Measurements from ENCODE around the gene ATP1A2. TPM values are rescaled to one million over a fixed set of nuclear protein-coding genes. Genes with fewer than 3 reads are reported as not detected.

The ATP1A2 gene
- total and polyA plus RNA-seq, 2 experiments from 2014 or later: 4.9 to 17.7 TPM

DNA sequence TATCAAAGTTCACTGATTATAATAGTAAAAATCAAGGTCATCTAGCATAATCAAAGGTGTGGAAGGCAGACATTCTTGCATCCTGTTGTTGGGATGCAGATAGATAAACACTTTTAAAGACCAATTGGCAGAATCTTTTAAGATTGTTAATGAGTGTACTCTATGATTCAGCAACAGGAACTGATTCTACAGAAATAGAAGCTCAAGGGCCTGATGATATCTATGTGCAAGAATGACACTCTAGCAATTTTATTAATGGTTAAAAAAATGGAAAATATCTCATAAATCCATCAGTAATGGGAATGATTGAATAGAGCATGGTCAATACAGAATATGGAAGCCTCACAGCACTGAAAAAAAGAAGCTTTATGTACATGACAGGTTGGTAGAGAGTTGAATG, 33.7 kb downstream of the ATP1A2 start (continued):
- TF ChIP-seq, protein P1, sequence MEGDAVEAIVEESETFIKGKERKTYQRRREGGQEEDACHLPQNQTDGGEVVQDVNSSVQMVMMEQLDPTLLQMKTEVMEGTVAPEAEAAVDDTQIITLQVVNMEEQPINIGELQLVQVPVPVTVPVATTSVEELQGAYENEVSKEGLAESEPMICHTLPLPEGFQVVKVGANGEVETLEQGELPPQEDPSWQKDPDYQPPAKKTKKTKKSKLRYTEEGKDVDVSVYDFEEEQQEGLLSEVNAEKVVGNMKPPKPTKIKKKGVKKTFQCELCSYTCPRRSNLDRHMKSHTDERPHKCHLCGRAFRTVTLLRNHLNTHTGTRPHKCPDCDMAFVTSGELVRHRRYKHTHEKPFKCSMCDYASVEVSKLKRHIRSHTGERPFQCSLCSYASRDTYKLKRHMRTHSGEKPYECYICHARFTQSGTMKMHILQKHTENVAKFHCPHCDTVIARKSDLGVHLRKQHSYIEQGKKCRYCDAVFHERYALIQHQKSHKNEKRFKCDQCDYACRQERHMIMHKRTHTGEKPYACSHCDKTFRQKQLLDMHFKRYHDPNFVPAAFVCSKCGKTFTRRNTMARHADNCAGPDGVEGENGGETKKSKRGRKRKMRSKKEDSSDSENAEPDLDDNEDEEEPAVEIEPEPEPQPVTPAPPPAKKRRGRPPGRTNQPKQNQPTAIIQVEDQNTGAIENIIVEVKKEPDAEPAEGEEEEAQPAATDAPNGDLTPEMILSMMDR (conservative IDR thresholded peaks at IDR 0.05; ENCODE audit: low read depth in 2 of 2): no peak
- TF ChIP-seq EZH2 (IDR thresholded peaks at IDR 0.05; ENCODE audit: low read depth, unreplicated experiment): no peak

DNA sequence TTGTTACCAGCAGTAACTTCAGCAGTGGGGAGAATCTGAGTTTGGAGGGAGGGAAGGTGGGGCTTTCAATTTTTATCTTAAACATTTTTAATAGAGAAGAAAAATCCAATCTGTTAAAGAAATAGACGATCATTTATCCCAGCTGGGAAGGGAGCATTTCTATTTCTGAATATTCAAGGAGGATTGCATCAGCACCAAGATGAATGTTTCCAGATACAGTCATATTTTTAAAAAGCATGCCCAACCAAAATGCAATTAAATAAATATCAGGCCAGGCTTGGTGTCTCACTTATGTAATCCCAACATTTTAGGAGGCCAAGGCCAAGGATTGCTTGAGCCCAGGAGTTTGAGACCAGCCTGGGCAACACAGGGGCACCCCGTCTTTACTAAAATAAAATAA, 34.2 kb downstream of the ATP1A2 start:
- no peak overlapping the region for H3K4me3 ChIP-seq
- peaks cover 14% of the 10 kb centered on the region for H3K27me3 Mint-ChIP-seq (ENCODE audit: insufficient read depth, low read depth, poor library complexity)
- H3K36me3 ChIP-seq (ENCODE audit: insufficient read depth): no peaks in the 10 kb centered on the region
- no peak for DNase-seq (ENCODE audit: low spot score)
- no peak overlapping the region for H3K27ac ChIP-seq (ENCODE audit: low read depth)
- no peaks in the 10 kb centered on the region for H3K79me2 ChIP-seq (replicated peaks; ENCODE audit: insufficient read depth)
- no peaks in the 10 kb centered on the region for H3K27me3 ChIP-seq (ENCODE audit: insufficient read depth)
- no peaks in the 10 kb centered on the region for H3K36me3 Mint-ChIP-seq (ENCODE audit: low read depth)
- H3K4me1 Mint-ChIP-seq: peaks cover 11% of the 10 kb centered on the region
- no peaks in the 10 kb centered on the region for H3K9me2 ChIP-seq (ENCODE audit: insufficient read depth)
- no peaks in the 10 kb centered on the region for H4K20me1 ChIP-seq (replicated peaks; ENCODE audit: insufficient read depth)
- no peak overlapping the region for H2AFZ ChIP-seq
- H3K9me3 Mint-ChIP-seq: no peaks in the 10 kb centered on the region
- no peak overlapping the region for H3K4me3 Mint-ChIP-seq
- no peak for ATAC-seq
- H3F3A ChIP-seq (replicated peaks; ENCODE audit: low read depth): no peaks in the 10 kb centered on the region
- H3K27ac Mint-ChIP-seq: no peak overlapping the region
- no peak overlapping the region for H3K4me2 ChIP-seq
- no peaks in the 10 kb centered on the region; the same call in 1 of the 2 replicates for H3K4me1 ChIP-seq (ENCODE audit: insufficient read depth)
- TF ChIP-seq JUNB (IDR thresholded peaks at IDR 0.05; ENCODE audit: unreplicated experiment): no peak
- TF ChIP-seq REST (IDR thresholded peaks at IDR 0.05; ENCODE audit: unreplicated experiment): no peak
- no peak for TF ChIP-seq ZNF114 (CRISPR knock-in tag; IDR thresholded peaks at IDR 0.05)
- TF ChIP-seq STAT1 (IDR thresholded peaks at IDR 0.05; ENCODE audit: unreplicated experiment): no peak
- TF ChIP-seq, protein P1 (conservative IDR thresholded peaks at IDR 0.05; ENCODE audit: low read depth in 2 of 2): no peak
- no peak for TF ChIP-seq EZH2 (IDR thresholded peaks at IDR 0.05; ENCODE audit: low read depth, unreplicated experiment)
- TF ChIP-seq ZNF331 (CRISPR knock-in tag; IDR thresholded peaks at IDR 0.05; ENCODE audit: low read depth): no peak
- TF ChIP-seq, protein P2, sequence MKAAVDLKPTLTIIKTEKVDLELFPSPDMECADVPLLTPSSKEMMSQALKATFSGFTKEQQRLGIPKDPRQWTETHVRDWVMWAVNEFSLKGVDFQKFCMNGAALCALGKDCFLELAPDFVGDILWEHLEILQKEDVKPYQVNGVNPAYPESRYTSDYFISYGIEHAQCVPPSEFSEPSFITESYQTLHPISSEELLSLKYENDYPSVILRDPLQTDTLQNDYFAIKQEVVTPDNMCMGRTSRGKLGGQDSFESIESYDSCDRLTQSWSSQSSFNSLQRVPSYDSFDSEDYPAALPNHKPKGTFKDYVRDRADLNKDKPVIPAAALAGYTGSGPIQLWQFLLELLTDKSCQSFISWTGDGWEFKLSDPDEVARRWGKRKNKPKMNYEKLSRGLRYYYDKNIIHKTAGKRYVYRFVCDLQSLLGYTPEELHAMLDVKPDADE (IDR thresholded peaks at IDR 0.05): no peak
- TF ChIP-seq POLR2AphosphoS5 (IDR thresholded peaks at IDR 0.05; ENCODE audit: low read depth): no peak
- TF ChIP-seq, protein P3, sequence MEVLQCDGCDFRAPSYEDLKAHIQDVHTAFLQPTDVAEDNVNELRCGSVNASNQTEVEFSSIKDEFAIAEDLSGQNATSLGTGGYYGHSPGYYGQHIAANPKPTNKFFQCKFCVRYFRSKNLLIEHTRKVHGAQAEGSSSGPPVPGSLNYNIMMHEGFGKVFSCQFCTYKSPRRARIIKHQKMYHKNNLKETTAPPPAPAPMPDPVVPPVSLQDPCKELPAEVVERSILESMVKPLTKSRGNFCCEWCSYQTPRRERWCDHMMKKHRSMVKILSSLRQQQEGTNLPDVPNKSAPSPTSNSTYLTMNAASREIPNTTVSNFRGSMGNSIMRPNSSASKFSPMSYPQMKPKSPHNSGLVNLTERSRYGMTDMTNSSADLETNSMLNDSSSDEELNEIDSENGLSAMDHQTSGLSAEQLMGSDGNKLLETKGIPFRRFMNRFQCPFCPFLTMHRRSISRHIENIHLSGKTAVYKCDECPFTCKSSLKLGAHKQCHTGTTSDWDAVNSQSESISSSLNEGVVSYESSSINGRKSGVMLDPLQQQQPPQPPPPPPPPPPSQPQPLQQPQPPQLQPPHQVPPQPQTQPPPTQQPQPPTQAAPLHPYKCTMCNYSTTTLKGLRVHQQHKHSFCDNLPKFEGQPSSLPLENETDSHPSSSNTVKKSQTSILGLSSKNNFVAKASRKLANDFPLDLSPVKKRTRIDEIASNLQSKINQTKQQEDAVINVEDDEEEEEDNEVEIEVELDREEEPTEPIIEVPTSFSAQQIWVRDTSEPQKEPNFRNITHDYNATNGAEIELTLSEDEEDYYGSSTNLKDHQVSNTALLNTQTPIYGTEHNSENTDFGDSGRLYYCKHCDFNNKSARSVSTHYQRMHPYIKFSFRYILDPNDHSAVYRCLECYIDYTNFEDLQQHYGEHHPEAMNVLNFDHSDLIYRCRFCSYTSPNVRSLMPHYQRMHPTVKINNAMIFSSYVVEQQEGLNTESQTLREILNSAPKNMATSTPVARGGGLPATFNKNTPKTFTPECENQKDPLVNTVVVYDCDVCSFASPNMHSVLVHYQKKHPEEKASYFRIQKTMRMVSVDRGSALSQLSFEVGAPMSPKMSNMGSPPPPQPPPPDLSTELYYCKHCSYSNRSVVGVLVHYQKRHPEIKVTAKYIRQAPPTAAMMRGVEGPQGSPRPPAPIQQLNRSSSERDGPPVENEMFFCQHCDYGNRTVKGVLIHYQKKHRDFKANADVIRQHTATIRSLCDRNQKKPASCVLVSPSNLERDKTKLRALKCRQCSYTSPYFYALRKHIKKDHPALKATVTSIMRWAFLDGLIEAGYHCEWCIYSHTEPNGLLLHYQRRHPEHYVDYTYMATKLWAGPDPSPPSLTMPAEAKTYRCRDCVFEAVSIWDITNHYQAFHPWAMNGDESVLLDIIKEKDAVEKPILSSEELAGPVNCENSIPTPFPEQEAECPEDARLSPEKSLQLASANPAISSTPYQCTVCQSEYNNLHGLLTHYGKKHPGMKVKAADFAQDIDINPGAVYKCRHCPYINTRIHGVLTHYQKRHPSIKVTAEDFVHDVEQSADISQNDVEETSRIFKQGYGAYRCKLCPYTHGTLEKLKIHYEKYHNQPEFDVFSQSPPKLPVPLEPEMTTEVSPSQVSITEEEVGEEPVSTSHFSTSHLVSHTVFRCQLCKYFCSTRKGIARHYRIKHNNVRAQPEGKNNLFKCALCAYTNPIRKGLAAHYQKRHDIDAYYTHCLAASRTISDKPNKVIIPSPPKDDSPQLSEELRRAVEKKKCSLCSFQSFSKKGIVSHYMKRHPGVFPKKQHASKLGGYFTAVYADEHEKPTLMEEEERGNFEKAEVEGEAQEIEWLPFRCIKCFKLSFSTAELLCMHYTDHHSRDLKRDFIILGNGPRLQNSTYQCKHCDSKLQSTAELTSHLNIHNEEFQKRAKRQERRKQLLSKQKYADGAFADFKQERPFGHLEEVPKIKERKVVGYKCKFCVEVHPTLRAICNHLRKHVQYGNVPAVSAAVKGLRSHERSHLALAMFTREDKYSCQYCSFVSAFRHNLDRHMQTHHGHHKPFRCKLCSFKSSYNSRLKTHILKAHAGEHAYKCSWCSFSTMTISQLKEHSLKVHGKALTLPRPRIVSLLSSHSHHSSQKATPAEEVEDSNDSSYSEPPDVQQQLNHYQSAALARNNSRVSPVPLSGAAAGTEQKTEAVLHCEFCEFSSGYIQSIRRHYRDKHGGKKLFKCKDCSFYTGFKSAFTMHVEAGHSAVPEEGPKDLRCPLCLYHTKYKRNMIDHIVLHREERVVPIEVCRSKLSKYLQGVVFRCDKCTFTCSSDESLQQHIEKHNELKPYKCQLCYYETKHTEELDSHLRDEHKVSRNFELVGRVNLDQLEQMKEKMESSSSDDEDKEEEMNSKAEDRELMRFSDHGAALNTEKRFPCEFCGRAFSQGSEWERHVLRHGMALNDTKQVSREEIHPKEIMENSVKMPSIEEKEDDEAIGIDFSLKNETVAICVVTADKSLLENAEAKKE (CRISPR knock-in tag; IDR thresholded peaks at IDR 0.05): no peak
